WTC11 (cell line): Measurements from ENCODE around the gene NPY1R. TPM values are rescaled to one million over a fixed set of nuclear protein-coding genes. Genes with fewer than 3 reads are reported as not detected.

Source experiments
- ATAC-seq: fragments of 200-7000 bp; cut with Tn5 transposase; 2 replicates; pipeline ENCODE4 v1.10.0; 2021; ENCODE audit warnings: mild to moderate bottlenecking, moderate library complexity
- CTCF ChIA-PET: fragments of 300-600 bp; sonication (Branson Sonifier 250); formaldehyde crosslinking; loops from one replicate; lab custom pipeline; 2021; ENCODE audit warnings: antibody characterized with exemption; lab: Charles Lee
- POLR2A ChIA-PET: fragments of 350-600 bp; sonication (Branson Sonifier 250); formaldehyde crosslinking; loops from one replicate; lab custom pipeline; 2021; ENCODE audit warnings: antibody characterized with exemption; lab: Charles Lee
- DNase-seq: peaks from one replicate; pipeline ENCODE4 v3.0.0; 2021; ENCODE audit warnings: low spot score
- H3K27ac Mint-ChIP-seq: 2 replicates; pipeline ENCODE4 v1.8.0; 2021; ENCODE audit warnings: mixed read lengths
- H3K27me3 Mint-ChIP-seq: 2 replicates; pipeline ENCODE4 v1.8.0; 2021; ENCODE audit warnings: low read depth, mild to moderate bottlenecking, moderate library complexity, mixed read lengths
- H3K36me3 Mint-ChIP-seq: 2 replicates; pipeline ENCODE4 v1.8.0; 2021; ENCODE audit warnings: mixed read lengths
- H3K4me1 Mint-ChIP-seq: 2 replicates; pipeline ENCODE4 v1.8.0; 2022; ENCODE audit warnings: mixed read lengths
- H3K4me3 Mint-ChIP-seq: 2 replicates; pipeline ENCODE4 v1.8.0; 2021; ENCODE audit warnings: mild to moderate bottlenecking, moderate library complexity, mixed read lengths
- H3K9me3 Mint-ChIP-seq: 2 replicates; pipeline ENCODE4 v1.8.0; 2021; ENCODE audit warnings: mixed read lengths
- ATF3 ChIP-seq: sonication (generic); formaldehyde crosslinking; conservative IDR thresholded peaks from 2 replicates; pipeline ENCODE4 v1.8.1; 2022; ENCODE audit warnings: mild to moderate bottlenecking, missing genetic modification reagents
- ATF6 ChIP-seq: sonication (generic); formaldehyde crosslinking; IDR thresholded peaks from 2 replicates; pipeline ENCODE4 v1.8.1; 2023; ENCODE audit warnings: mild to moderate bottlenecking, missing genetic modification reagents
- CREB1 ChIP-seq: sonication (generic); formaldehyde crosslinking; IDR thresholded peaks from 2 replicates; pipeline ENCODE4 v1.8.0; 2023; ENCODE audit warnings: mild to moderate bottlenecking, missing genetic modification reagents
- ETV6 ChIP-seq: sonication (generic); formaldehyde crosslinking; IDR thresholded peaks from 2 replicates; pipeline ENCODE4 v1.8.1; 2022; ENCODE audit warnings: mild to moderate bottlenecking, missing genetic modification reagents
- FOXK1 ChIP-seq: sonication (generic); formaldehyde crosslinking; IDR thresholded peaks from 2 replicates; pipeline ENCODE4 v1.8.0; 2022; ENCODE audit warnings: mild to moderate bottlenecking, moderate library complexity, missing genetic modification reagents
- FOXP4 ChIP-seq: sonication (generic); formaldehyde crosslinking; IDR thresholded peaks from 2 replicates; pipeline ENCODE4 v1.8.0; 2022; ENCODE audit warnings: mild to moderate bottlenecking, missing genetic modification reagents
- NFE2L1 ChIP-seq: sonication (generic); formaldehyde crosslinking; IDR thresholded peaks from 2 replicates; pipeline ENCODE4 v1.8.1; 2023; ENCODE audit warnings: missing genetic modification reagents
- NFYB ChIP-seq: sonication (generic); formaldehyde crosslinking; conservative IDR thresholded peaks from 2 replicates; pipeline ENCODE4 v1.8.0; 2022; ENCODE audit warnings: low read depth, missing genetic modification reagents
- NR2C2 ChIP-seq: sonication (generic); formaldehyde crosslinking; IDR thresholded peaks from 2 replicates; pipeline ENCODE4 v1.8.0; 2022; ENCODE audit warnings: mild to moderate bottlenecking, missing genetic modification reagents
- OVOL2 ChIP-seq: fragments of 250-450 bp; sonication (Bioruptor Pico); IDR thresholded peaks from 2 replicates; pipeline ENCODE4 v1.9.0; 2021; ENCODE audit warnings: mild to moderate bottlenecking, borderline replicate concordance
- SMAD4 ChIP-seq: sonication (generic); formaldehyde crosslinking; IDR thresholded peaks from 2 replicates; pipeline ENCODE4 v1.8.0; 2022; ENCODE audit warnings: mild to moderate bottlenecking, missing genetic modification reagents
- ZBTB21 ChIP-seq: sonication (generic); formaldehyde crosslinking; IDR thresholded peaks from 2 replicates; pipeline ENCODE4 v1.8.1; 2023; ENCODE audit warnings: mild to moderate bottlenecking, missing genetic modification reagents, borderline replicate concordance
- ZMAT4 ChIP-seq: fragments of 250-450 bp; sonication (Bioruptor Pico); IDR thresholded peaks from 2 replicates; pipeline ENCODE4 v1.9.0; 2021; ENCODE audit warnings: mild to moderate bottlenecking
- ZNF263 ChIP-seq: sonication (generic); formaldehyde crosslinking; IDR thresholded peaks from 2 replicates; pipeline ENCODE4 v1.8.1; 2022; ENCODE audit warnings: low read depth, mild to moderate bottlenecking, moderate library complexity, missing genetic modification reagents
- ZNF425 ChIP-seq: fragments of 250-450 bp; sonication (Bioruptor Pico); conservative IDR thresholded peaks from 2 replicates; pipeline ENCODE4 v1.9.0; 2021; ENCODE audit warnings: mild to moderate bottlenecking
- ZNF532 ChIP-seq: fragments of 250-450 bp; sonication (Bioruptor Pico); IDR thresholded peaks from 2 replicates; pipeline ENCODE4 v1.9.0; 2021; ENCODE audit warnings: mild to moderate bottlenecking, borderline replicate concordance
- ZNF671 ChIP-seq: fragments of 250-450 bp; sonication (Bioruptor Pico); IDR thresholded peaks from 2 replicates; pipeline ENCODE4 v1.8.0; 2021; ENCODE audit warnings: mild to moderate bottlenecking
- total RNA-seq: library from RNA; stranded (reverse); gene quantifications from 3 replicates; pipeline ENCODE4 v1.2.3, GENCODE V29; 2021
- TF ChIP-seq, protein P1 (sequence below): fragments of 200-600 bp; IDR thresholded peaks from 2 replicates; pipeline ENCODE4 v1.8.0; 2022; ENCODE audit warnings: antibody characterized with exemption
- TF ChIP-seq, protein P2 (sequence below): sonication (generic); formaldehyde crosslinking; IDR thresholded peaks from 2 replicates; pipeline ENCODE4 v1.8.1; 2022; ENCODE audit warnings: mild to moderate bottlenecking, missing genetic modification reagents, moderate library complexity, borderline replicate concordance
- TF ChIP-seq, protein P3 (sequence below): sonication (generic); formaldehyde crosslinking; IDR thresholded peaks from 2 replicates; pipeline ENCODE4 v1.8.0; 2022; ENCODE audit warnings: mild to moderate bottlenecking, missing genetic modification reagents

The NPY1R gene
- total RNA-seq, 1 experiment from 2014 or later = 18.0 TPM

GRCh38 chr4:163335384-163335783 lies 3.0 kb upstream of the NPY1R start (continued):
- TF ChIP-seq ETV6 (CRISPR knock-in tag) (no peak), ZNF263 (no peak), FOXK1 (CRISPR knock-in tag) (no peak)

DNA sequence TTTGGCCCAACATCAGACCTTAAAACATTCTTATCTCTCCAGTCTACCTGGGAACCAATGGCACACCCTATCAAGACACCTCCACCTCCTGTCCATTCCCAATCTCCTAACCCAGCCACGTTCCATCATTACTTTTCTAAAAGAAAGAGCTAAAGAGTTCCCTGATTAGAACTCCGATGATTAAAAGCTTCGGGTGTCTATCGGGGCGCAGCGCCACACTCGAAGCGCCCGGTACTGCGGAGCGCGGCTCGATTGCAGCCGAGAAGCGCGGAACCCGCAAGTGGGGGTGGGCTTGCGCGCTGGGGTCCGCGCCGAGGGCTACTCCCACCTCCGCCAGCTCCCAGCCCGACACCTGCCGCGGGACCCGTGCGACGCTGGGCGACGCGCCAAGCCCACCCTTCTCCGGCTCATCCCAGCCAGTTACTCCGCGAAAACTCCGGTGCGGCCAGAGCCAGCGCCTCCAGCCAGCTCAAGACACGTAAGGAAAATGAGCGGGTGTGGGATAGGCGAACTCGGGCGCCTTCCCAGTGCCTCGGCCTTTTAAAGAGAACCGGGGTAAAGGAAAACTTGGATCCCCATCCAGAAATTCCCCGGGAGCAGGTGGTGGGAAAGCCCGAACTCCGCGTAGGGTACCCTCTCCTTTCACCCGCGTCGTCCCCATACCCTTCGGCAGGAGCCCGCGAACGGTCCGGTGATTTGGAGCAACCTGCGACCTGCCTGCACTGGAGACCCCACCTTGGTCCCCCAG lies 593 bp downstream of the NPY1R start:
- Mint-ChIP-seq H3K27ac (no peak overlapping the region), H3K27me3 (peaks cover 17% of the 10 kb centered on the region), H3K9me3 (no peaks in the 10 kb centered on the region), H3K4me1 (peaks cover 25% of the 10 kb centered on the region), H3K4me3 (peak overlapping the region; percentile 81), H3K36me3 (no peaks in the 10 kb centered on the region)
- ChIA-PET POLR2A (interaction anchor here (0.7 to 1.8 kb wide), 2 partner anchors 163 to 165 kb away, joined by 4 to 11 read pairs; partner anchors contain the start of genes NAF1 and TMA16), CTCF (interaction anchor here (0.7 to 2.4 kb wide), 23 partner anchors 10 to 870 kb away, joined by 3 to 32 read pairs (median 4); no protein-coding TSS in a partner anchor)
- ATAC-seq (peak; percentile 64), DNase-seq (peak; percentile 51)
- no peak for TF ChIP-seq CREB1 (CRISPR knock-in tag)
- TF ChIP-seq, protein P1, sequence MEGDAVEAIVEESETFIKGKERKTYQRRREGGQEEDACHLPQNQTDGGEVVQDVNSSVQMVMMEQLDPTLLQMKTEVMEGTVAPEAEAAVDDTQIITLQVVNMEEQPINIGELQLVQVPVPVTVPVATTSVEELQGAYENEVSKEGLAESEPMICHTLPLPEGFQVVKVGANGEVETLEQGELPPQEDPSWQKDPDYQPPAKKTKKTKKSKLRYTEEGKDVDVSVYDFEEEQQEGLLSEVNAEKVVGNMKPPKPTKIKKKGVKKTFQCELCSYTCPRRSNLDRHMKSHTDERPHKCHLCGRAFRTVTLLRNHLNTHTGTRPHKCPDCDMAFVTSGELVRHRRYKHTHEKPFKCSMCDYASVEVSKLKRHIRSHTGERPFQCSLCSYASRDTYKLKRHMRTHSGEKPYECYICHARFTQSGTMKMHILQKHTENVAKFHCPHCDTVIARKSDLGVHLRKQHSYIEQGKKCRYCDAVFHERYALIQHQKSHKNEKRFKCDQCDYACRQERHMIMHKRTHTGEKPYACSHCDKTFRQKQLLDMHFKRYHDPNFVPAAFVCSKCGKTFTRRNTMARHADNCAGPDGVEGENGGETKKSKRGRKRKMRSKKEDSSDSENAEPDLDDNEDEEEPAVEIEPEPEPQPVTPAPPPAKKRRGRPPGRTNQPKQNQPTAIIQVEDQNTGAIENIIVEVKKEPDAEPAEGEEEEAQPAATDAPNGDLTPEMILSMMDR = no peak
- TF ChIP-seq ATF3 (CRISPR knock-in tag) = no peak
- TF ChIP-seq, protein P2, sequence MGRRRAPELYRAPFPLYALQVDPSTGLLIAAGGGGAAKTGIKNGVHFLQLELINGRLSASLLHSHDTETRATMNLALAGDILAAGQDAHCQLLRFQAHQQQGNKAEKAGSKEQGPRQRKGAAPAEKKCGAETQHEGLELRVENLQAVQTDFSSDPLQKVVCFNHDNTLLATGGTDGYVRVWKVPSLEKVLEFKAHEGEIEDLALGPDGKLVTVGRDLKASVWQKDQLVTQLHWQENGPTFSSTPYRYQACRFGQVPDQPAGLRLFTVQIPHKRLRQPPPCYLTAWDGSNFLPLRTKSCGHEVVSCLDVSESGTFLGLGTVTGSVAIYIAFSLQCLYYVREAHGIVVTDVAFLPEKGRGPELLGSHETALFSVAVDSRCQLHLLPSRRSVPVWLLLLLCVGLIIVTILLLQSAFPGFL (CRISPR knock-in tag) = no peak
- TF ChIP-seq ZMAT4 (CRISPR knock-in tag) = no peak
- TF ChIP-seq ZBTB21 (CRISPR knock-in tag) = no peak
- TF ChIP-seq, protein P3, sequence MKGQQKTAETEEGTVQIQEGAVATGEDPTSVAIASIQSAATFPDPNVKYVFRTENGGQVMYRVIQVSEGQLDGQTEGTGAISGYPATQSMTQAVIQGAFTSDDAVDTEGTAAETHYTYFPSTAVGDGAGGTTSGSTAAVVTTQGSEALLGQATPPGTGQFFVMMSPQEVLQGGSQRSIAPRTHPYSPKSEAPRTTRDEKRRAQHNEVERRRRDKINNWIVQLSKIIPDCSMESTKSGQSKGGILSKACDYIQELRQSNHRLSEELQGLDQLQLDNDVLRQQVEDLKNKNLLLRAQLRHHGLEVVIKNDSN (CRISPR knock-in tag) = no peak
- TF ChIP-seq ATF6 = no peak
- TF ChIP-seq FOXP4 (CRISPR knock-in tag) = no peak
- no peak for TF ChIP-seq ZNF425 (CRISPR knock-in tag)
- no peak for TF ChIP-seq SMAD4 (CRISPR knock-in tag)
- TF ChIP-seq NR2C2 (CRISPR knock-in tag) = no peak
- TF ChIP-seq NFE2L1 (CRISPR knock-in tag) = no peak
- no peak for TF ChIP-seq ZNF532
- TF ChIP-seq OVOL2 (CRISPR knock-in tag) = no peak
- no peak for TF ChIP-seq NFYB (CRISPR knock-in tag)
- TF ChIP-seq ZNF671 = no peak
